Fibroblast of mammary gland (primary cell): ENCODE data around the gene SERPINB12.

Source experiments
- DNase-seq: peaks from one replicate; pipeline ENCODE4 v3.0.0-alpha.2; 2010; ENCODE audit warnings: low read depth
- H3K4me3 ChIP-seq: 2 replicates; pipeline ENCODE4 v1.5.1; 2011; ENCODE audit warnings: low read depth, mild to moderate bottlenecking, low read length, moderate library complexity; ENCODE audit not compliant: control insufficient read depth
- TF ChIP-seq, protein P1 (sequence below): conservative IDR thresholded peaks from 2 replicates; pipeline ENCODE4 v1.5.1; 2011; ENCODE audit warnings: low read depth, low read length, inconsistent platforms; ENCODE audit not compliant: control insufficient read depth, insufficient read depth

SERPINB12 gene

GRCh38 chr18:63578357-63578958, 36.3 kb downstream of the SERPINB12 start:
- TF ChIP-seq, protein P1, sequence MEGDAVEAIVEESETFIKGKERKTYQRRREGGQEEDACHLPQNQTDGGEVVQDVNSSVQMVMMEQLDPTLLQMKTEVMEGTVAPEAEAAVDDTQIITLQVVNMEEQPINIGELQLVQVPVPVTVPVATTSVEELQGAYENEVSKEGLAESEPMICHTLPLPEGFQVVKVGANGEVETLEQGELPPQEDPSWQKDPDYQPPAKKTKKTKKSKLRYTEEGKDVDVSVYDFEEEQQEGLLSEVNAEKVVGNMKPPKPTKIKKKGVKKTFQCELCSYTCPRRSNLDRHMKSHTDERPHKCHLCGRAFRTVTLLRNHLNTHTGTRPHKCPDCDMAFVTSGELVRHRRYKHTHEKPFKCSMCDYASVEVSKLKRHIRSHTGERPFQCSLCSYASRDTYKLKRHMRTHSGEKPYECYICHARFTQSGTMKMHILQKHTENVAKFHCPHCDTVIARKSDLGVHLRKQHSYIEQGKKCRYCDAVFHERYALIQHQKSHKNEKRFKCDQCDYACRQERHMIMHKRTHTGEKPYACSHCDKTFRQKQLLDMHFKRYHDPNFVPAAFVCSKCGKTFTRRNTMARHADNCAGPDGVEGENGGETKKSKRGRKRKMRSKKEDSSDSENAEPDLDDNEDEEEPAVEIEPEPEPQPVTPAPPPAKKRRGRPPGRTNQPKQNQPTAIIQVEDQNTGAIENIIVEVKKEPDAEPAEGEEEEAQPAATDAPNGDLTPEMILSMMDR = peak; percentile 84
- no peak overlapping the region for H3K4me3 ChIP-seq
- DNase-seq = peak; percentile 55

GRCh38 chr18:63579616-63580015, 37.4 kb downstream of the SERPINB12 start:
- TF ChIP-seq, protein P1 = no peak
- H3K4me3 ChIP-seq = no peak overlapping the region
- no peak for DNase-seq

DNA sequence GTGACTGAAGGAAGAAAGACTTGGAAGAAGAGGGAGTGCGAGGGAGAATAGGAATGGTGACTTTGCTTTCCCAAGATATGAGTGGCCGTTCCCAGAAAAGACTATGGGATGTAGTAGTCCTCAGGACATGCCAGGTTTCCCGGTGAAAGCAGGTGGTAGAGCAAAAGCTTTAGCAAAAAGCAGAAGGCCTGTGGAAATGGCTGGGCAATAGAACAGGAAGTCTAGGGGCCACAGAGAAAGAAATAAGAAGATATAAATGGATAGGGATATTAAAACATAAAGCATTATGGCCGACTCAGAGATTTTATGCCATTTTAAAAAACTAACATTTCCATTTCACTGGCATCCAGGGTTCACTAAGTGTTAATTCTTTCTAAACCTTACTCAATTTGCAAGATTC, 43.8 kb downstream of the SERPINB12 start:
- no peak for DNase-seq
- H3K4me3 ChIP-seq = no peak overlapping the region
- TF ChIP-seq, protein P1 = no peak

GRCh38 chr18:63586431-63586830, 44.3 kb downstream of the SERPINB12 start:
- no peak for DNase-seq
- no peak overlapping the region for H3K4me3 ChIP-seq
- TF ChIP-seq, protein P1 = no peak

- H3K4me3 ChIP-seq = no peak within 1 kb of the TSS
- TF ChIP-seq, protein P1 = no peak
- DNase-seq = no peak
These were observed 44.8 kb downstream of the SERPINB12 start, which contains the start of gene SERPINB13 for GRCh38 chr18:63586966-63587365. TSS of gene SERPINB13 (plus strand) at chr18:63587343. CDS start at chr18:63588668, 1,325 bp downstream.

DNA sequence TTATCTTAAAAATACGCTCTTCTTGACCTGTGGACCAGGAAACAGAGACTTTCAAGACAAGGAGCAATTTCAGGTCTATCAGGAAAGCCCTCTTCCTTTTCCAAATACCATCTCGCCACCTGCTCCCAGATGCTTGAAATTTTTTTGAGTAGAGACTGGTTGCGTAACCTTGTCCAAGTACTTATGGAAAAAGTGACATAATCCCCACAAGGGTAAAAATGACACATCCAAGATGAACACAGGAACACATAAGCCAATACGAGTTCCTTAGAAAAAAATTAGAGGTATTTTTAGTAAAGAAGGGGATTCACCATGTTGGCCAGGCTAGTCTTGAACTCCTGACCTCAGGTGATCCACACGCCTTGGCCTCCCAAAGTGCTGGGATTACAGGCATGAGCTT, 46.7 kb downstream of the SERPINB12 start:
- TF ChIP-seq, protein P1 = no peak
- no peak for DNase-seq

More for the DNA sequence above, 46.7 kb downstream of the SERPINB12 start:
- no peak overlapping the region for H3K4me3 ChIP-seq
